OCI-LY7 (cell line): ENCODE measurements around the gene GPR142. TPM values are rescaled to one million over a fixed set of nuclear protein-coding genes. Genes with fewer than 3 reads are reported as not detected.

Source experiments
- BruUV-seq: library from RNA; stranded (reverse); fragments of 400-500 nt; replicated peaks from 2 replicates; lab custom pipeline; 2021; lab: Mats Ljungman, UMichigan
- CTCF ChIA-PET: fragments of 300-600 bp; sonication (Branson Sonifier 250); formaldehyde crosslinking; loops from one replicate; lab custom pipeline; 2022; ENCODE audit warnings: antibody characterized with exemption; ENCODE audit not compliant: unreplicated experiment; lab: Charles Lee
- POLR2A ChIA-PET: fragments of 300-600 bp; sonication (Branson Sonifier 250); formaldehyde crosslinking; loops from one replicate; lab custom pipeline; 2022; ENCODE audit warnings: antibody characterized with exemption; lab: Charles Lee
- DNase-seq: peaks from one replicate; pipeline ENCODE4 v3.0.0-alpha.2; 2015; ENCODE audit warnings: low spot score
- H2AFZ ChIP-seq: fragments of 200-600 bp; sonication (generic), shearing (Covaris generic); 2 replicates; pipeline ENCODE4 v1.6.1; 2014; ENCODE audit warnings: mild to moderate bottlenecking, antibody characterized with exemption, low read length, moderate library complexity
- H3K27ac ChIP-seq: fragments of 200-600 bp; sonication (generic); 2 replicates; pipeline ENCODE4 v1.5.1; 2014; ENCODE audit warnings: mixed run types, low read depth, mild to moderate bottlenecking, moderate library complexity, low read length, inconsistent platforms; ENCODE audit not compliant: poor library complexity, severe bottlenecking
- H3K36me3 ChIP-seq: fragments of 200-600 bp; sonication (generic); 2 replicates; pipeline ENCODE4 v1.6.1; 2014; ENCODE audit warnings: mild to moderate bottlenecking, antibody characterized with exemption, low read length, moderate library complexity, mixed read lengths; ENCODE audit not compliant: insufficient read depth
- H3K4me1 ChIP-seq: fragments of 200-600 bp; sonication (generic); 2 replicates; pipeline ENCODE4 v1.5.1; 2014; ENCODE audit warnings: mild to moderate bottlenecking, low read length; ENCODE audit not compliant: insufficient read depth, poor library complexity, severe bottlenecking
- H3K4me2 ChIP-seq: fragments of 200-600 bp; sonication (generic); 2 replicates; pipeline ENCODE4 v1.6.1; 2014; ENCODE audit warnings: mild to moderate bottlenecking, low read length
- H3K4me3 ChIP-seq: fragments of 200-600 bp; sonication (generic); 2 replicates; pipeline ENCODE4 v1.5.1; 2014; ENCODE audit warnings: mild to moderate bottlenecking, low read depth, low read length; ENCODE audit not compliant: poor library complexity, severe bottlenecking
- H3K79me2 ChIP-seq: fragments of 200-600 bp; sonication (generic); 2 replicates; pipeline ENCODE4 v1.6.1; 2016; ENCODE audit warnings: low read depth, mild to moderate bottlenecking, low read length, moderate library complexity, mixed read lengths; ENCODE audit not compliant: insufficient read depth
- H3K9me2 ChIP-seq: fragments of 200-600 bp; sonication (generic); 2 replicates; pipeline ENCODE4 v1.6.1; 2016; ENCODE audit warnings: mild to moderate bottlenecking, low read length, mixed read lengths; ENCODE audit not compliant: insufficient read depth
- H3K9me3 ChIP-seq: fragments of 200-600 bp; sonication (generic); 2 replicates; pipeline ENCODE4 v1.6.1; 2014; ENCODE audit warnings: mild to moderate bottlenecking, mixed run types, low read length, mixed read lengths
- H4K20me1 ChIP-seq: fragments of 200-600 bp; sonication (generic); 2 replicates; pipeline ENCODE4 v1.6.1; 2014; ENCODE audit warnings: mild to moderate bottlenecking, antibody characterized with exemption, low read length, moderate library complexity, mixed read lengths; ENCODE audit not compliant: insufficient read depth
- EZH2phosphoT487 ChIP-seq: fragments of 200-600 bp; sonication (generic); IDR thresholded peaks from 2 replicates; pipeline ENCODE4 v1.6.1; 2018; ENCODE audit warnings: low read depth, borderline replicate concordance, mild to moderate bottlenecking, mixed run types, antibody characterized with exemption, low read length, moderate library complexity, mixed read lengths
- intact Hi-C: fragments of 100-400 bp; cut with micrococcal nuclease; formaldehyde crosslinking; loops from one replicate; pipeline ENCODE4 v1.10.0; 2022; ENCODE audit not compliant: unreplicated experiment
- total RNA-seq, 2 experiments: library from RNA; depleted of rRNA in 1 of 2; stranded (reverse); fragments of >200 nt in 1 of 2; shearing (Covaris generic) in 1 of 2; gene quantifications; 2 replicates each; pipeline ENCODE4 v1.2.3, GENCODE V29; 2014 to 2022
- TF ChIP-seq, protein P1 (sequence below): fragments of 200-600 bp; sonication (generic); conservative IDR thresholded peaks from 2 replicates; pipeline ENCODE4 v1.5.1; 2014; ENCODE audit warnings: mild to moderate bottlenecking, antibody characterized with exemption, low read length, moderate library complexity, mixed read lengths

The GPR142 gene
- total RNA-seq, 2 experiments from 2014 or later, result not detected

DNA sequence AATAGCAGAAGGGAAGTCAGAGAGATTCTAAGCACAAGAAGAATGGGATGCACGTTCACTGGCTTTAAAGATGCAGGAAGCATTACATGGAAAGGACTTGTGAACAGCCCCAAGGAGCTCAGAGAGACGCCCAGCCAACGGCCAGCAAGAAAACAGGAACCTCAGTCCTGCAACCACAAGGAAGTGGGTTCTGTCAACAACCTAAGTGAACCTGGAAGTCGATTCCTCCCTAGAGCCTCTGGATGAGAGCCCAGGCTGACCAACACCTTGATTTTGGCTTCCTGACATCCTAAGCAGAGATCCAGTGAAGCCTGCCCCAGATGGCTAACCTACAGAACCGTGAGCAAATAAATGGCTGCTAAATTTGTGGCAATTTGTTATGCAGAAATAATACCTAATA is 24.5 kb downstream of the GPR142 start:
- CTCF ChIA-PET, result interaction anchor here (0.6 kb wide), 1 partner anchor 9 kb away, joined by 3 read pairs; no protein-coding TSS in a partner anchor
- DNase-seq, result no peak
- H3K4me2 ChIP-seq, result no peak overlapping the region

DNA sequence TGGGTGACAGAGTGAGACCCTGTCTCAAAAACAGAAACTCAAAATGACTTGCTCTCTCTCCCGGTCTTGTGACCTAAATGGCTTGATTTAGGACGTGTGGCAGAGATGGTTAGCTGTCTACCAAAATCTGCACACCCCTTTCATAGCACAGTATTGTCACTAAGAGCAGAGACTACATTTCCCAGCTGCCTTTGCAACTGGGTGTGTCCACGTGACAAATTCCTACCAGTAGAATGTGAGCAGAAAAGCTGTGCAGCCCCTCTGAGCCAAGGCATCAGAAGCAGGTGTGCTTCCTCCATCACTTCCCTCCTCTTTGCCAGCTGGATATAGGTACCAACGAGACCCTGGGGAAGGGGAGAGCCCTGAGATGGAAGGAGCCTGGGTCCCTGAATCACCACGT is 25.5 kb downstream of the GPR142 start:
- intact Hi-C loops, result no loop called here
- peak overlapping the region; percentile 46; the same call in 1 of the 2 replicates for H2AFZ ChIP-seq
- H3K9me3 ChIP-seq, result no peaks in the 10 kb centered on the region
- CTCF ChIA-PET, result interaction anchor here (0.6 to 1.3 kb wide), 2 partner anchors 36 to 65 kb away, joined by 3 read pairs; no protein-coding TSS in a partner anchor
- H3K4me2 ChIP-seq, result no peak overlapping the region
- POLR2A ChIA-PET, result interaction anchor here (0.5 to 2.1 kb wide), 6 partner anchors 13 to 199 kb away, joined by 3 to 7 read pairs (median 4); no protein-coding TSS in a partner anchor
- H3K9me2 ChIP-seq, result no peaks in the 10 kb centered on the region
- H3K4me1 ChIP-seq, result no peaks in the 10 kb centered on the region
- no peaks in the 10 kb centered on the region for H3K36me3 ChIP-seq
- no peaks in the 10 kb centered on the region for H3K79me2 ChIP-seq
- no peak overlapping the region for H3K4me3 ChIP-seq
- no peak for TF ChIP-seq EZH2phosphoT487
- TF ChIP-seq, protein P1, sequence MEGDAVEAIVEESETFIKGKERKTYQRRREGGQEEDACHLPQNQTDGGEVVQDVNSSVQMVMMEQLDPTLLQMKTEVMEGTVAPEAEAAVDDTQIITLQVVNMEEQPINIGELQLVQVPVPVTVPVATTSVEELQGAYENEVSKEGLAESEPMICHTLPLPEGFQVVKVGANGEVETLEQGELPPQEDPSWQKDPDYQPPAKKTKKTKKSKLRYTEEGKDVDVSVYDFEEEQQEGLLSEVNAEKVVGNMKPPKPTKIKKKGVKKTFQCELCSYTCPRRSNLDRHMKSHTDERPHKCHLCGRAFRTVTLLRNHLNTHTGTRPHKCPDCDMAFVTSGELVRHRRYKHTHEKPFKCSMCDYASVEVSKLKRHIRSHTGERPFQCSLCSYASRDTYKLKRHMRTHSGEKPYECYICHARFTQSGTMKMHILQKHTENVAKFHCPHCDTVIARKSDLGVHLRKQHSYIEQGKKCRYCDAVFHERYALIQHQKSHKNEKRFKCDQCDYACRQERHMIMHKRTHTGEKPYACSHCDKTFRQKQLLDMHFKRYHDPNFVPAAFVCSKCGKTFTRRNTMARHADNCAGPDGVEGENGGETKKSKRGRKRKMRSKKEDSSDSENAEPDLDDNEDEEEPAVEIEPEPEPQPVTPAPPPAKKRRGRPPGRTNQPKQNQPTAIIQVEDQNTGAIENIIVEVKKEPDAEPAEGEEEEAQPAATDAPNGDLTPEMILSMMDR, result no peak
- no TSS peak for BruUV-seq
- H4K20me1 ChIP-seq, result no peaks in the 10 kb centered on the region
- H3K27ac ChIP-seq, result no peak overlapping the region
- peak; percentile 54 for DNase-seq

More for the DNA sequence above, 24.5 kb downstream of the GPR142 start:
- POLR2A ChIA-PET, result interaction anchor here (2.1 kb wide), 1 partner anchor 18 kb away, joined by 7 read pairs; no protein-coding TSS in a partner anchor
- H3K9me2 ChIP-seq, result no peaks in the 10 kb centered on the region
- intact Hi-C loops, result no loop called here
- no peaks in the 10 kb centered on the region for H3K79me2 ChIP-seq
- no peak overlapping the region for H2AFZ ChIP-seq
- no peak overlapping the region for H3K4me3 ChIP-seq
- no TSS peak for BruUV-seq
- H3K4me1 ChIP-seq, result no peaks in the 10 kb centered on the region
- H3K36me3 ChIP-seq, result no peaks in the 10 kb centered on the region
- TF ChIP-seq EZH2phosphoT487, result no peak
- TF ChIP-seq, protein P1, result no peak
- H3K9me3 ChIP-seq, result no peaks in the 10 kb centered on the region
- H4K20me1 ChIP-seq, result no peaks in the 10 kb centered on the region
- no peak overlapping the region for H3K27ac ChIP-seq

DNA sequence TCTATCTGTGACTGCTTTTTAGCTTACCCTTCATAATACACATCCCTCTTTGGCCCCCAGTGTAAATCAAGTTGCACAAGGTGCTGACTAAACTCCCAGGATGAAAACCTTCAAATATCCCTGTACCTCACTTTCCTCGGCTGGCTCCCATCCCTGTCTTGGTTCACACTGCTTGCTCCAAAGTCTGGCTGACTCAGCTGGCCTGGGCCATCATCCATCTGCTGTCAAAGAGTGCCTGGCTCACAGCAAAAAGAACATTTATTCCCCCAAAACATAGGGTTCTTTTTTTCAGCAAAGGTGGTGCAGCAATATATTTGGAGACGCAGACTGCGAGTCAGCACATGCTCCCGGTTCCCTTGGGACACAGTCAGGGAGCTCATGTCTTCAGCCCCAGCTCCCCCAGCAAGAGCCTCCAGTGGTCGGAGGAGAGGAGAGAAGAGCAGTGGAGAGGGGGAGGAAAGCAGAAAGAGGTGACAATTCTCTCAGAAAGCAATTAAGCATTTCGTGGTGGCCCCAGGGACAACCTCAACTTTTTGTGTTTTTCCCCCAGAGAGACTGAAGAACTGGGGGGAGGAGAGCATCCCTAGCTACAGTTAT is 26.1 kb downstream of the GPR142 start:
- intact Hi-C loops, result no loop called here
- CTCF ChIA-PET, result interaction anchor here (0.6 to 1.3 kb wide), 2 partner anchors 35 to 64 kb away, joined by 3 read pairs; no protein-coding TSS in a partner anchor
- BruUV-seq, result no TSS peak

More for the DNA sequence above, 26.1 kb downstream of the GPR142 start:
- H3K4me3 ChIP-seq, result no peak overlapping the region
- no peak overlapping the region for H3K27ac ChIP-seq
- H3K4me2 ChIP-seq, result no peak overlapping the region
- peak overlapping the region; percentile 46; the same call in 1 of the 2 replicates for H2AFZ ChIP-seq
- no peaks in the 10 kb centered on the region for H3K9me2 ChIP-seq
- TF ChIP-seq, protein P1, result no peak
- no peak for TF ChIP-seq EZH2phosphoT487
- DNase-seq, result no peak
- H3K79me2 ChIP-seq, result no peaks in the 10 kb centered on the region
- H3K36me3 ChIP-seq, result no peaks in the 10 kb centered on the region
- H3K9me3 ChIP-seq, result no peaks in the 10 kb centered on the region
- no peaks in the 10 kb centered on the region for H3K4me1 ChIP-seq
- POLR2A ChIA-PET, result interaction anchor here (0.5 to 2.1 kb wide), 6 partner anchors 14 to 198 kb away, joined by 3 to 7 read pairs (median 4); no protein-coding TSS in a partner anchor
- no peaks in the 10 kb centered on the region for H4K20me1 ChIP-seq
